ENCODE results near the gene ADAMTS10. TPM values are rescaled to one million over a fixed set of nuclear protein-coding genes. Genes with fewer than 3 reads are reported as not detected.

The ADAMTS10 gene
- total RNA-seq, 1 experiment from 2014 or later, result 26.5 TPM

- Histone ChIP-seq H3K4me2 (ENCODE audit: insufficient read depth, insufficient read length, low read length) (no peak overlapping the region), H2BK5ac (ENCODE audit: insufficient read length, low read length) (no peak overlapping the region), H2AFZ (ENCODE audit: low read length) (no peak overlapping the region), H3K4ac (ENCODE audit: low read depth, low read length) (no peak overlapping the region), H2BK120ac (ENCODE audit: low read depth, low read length, poor library complexity, severe bottlenecking) (no peak overlapping the region), H3K9ac (ENCODE audit: extremely low read depth, insufficient read length, low read length) (no peak overlapping the region), H3K27ac (ENCODE audit: insufficient read length, low read depth, low read length) (no peak overlapping the region), H2BK15ac (ENCODE audit: low read depth, low read length) (no peak overlapping the region), H3K23ac (ENCODE audit: insufficient read length, low read depth, low read length) (no peak overlapping the region), H3K4me1 (ENCODE audit: insufficient read depth, low read length) (peaks cover 6% of the 10 kb centered on the region), H2BK20ac (ENCODE audit: low read depth, low read length, poor library complexity, severe bottlenecking) (no peak overlapping the region), H3T11ph (ENCODE audit: low read length) (no peak overlapping the region), H4K20me1 (ENCODE audit: control insufficient read depth, insufficient read depth, insufficient read length) (no peaks in the 10 kb centered on the region), H2AK5ac (ENCODE audit: insufficient read length, low read length) (no peak overlapping the region), H3K27me3 (ENCODE audit: insufficient read depth, low read length) (no peaks in the 10 kb centered on the region), H3K79me2 (ENCODE audit: insufficient read depth, low read length) (no peaks in the 10 kb centered on the region), H3K18ac (ENCODE audit: insufficient read length, low read depth, low read length) (no peak overlapping the region), H4K91ac (ENCODE audit: insufficient read length, low read depth, low read length) (no peak overlapping the region), H3K79me1 (ENCODE audit: insufficient read depth, low read depth, low read length, poor library complexity, severe bottlenecking) (no peaks in the 10 kb centered on the region), H4K8ac (replicated peaks; ENCODE audit: insufficient read length, low read depth, low read length) (no peak overlapping the region), H3K14ac (ENCODE audit: insufficient read depth, low read length) (no peak overlapping the region), H2BK12ac (ENCODE audit: insufficient read length, low read depth, low read length) (no peak overlapping the region), H4K5ac (ENCODE audit: insufficient read length, low read depth, low read length) (no peak overlapping the region), H3K56ac (ENCODE audit: insufficient read length, low read depth, low read length) (no peak overlapping the region), H3K23me2 (ENCODE audit: insufficient read length, low read depth, low read length, poor library complexity, severe bottlenecking) (peaks cover 8% of the 10 kb centered on the region), H3K9me3 (ENCODE audit: control insufficient read depth, low read depth, low read length) (no peaks in the 10 kb centered on the region)
- no peaks in the 10 kb centered on the region; the same call in none of the 2 replicates for H3K27me3 Mint-ChIP-seq (ENCODE audit: low read depth)
- H3K27ac Mint-ChIP-seq, result 0 out of 7 replicates have a peak overlapping the region, but pooled peaks of 1 of the 3 experiments have one; percentile 22
- H3K4me3 Mint-ChIP-seq, result peak overlapping the region in 1 of 2 experiments; percentile 58; a peak in 1 of 5 replicates
- no CpG with 5 or more reads among the region's 5 CpGs for WGBS (ENCODE audit: extremely low coverage, insufficient read length, low lambda C conversion rate)
- H3K9me3 Mint-ChIP-seq, result no peaks in the 10 kb centered on the region; a peak in 1 of 5 replicates
- H3K36me3 Mint-ChIP-seq (ENCODE audit: insufficient read depth in 1 of 3, low read depth in 3 of 3), result peaks cover 1 to 6% (median 4%) of the 10 kb centered on the region in 3 experiments; a peak in 6 of 7 replicates
- peaks cover 28 to 41% of the 10 kb centered on the region in 2 experiments for H3K4me1 Mint-ChIP-seq
- TF ChIP-seq CTCF (conservative IDR thresholded peaks at IDR 0.05), result no peak
- no peak for DNase-seq
These were observed 2.3 kb upstream of the ADAMTS10 start for GRCh38 chr19:8612807-8613171.

Data from H9 (cell line).